HG03460 (cell line): ENCODE results near the gene TDRD10.

ENCODE experiments used
- ATAC-seq: cut with Tn5 transposase; IDR thresholded peaks from one replicate; pipeline ENCODE4 v1.9.1; 2021; ENCODE audit not compliant: unreplicated experiment

Gene TDRD10

GRCh38 chr1:154552036-154552435 lies 50.0 kb downstream of the TDRD10 start:
- ATAC-seq = no peak

DNA sequence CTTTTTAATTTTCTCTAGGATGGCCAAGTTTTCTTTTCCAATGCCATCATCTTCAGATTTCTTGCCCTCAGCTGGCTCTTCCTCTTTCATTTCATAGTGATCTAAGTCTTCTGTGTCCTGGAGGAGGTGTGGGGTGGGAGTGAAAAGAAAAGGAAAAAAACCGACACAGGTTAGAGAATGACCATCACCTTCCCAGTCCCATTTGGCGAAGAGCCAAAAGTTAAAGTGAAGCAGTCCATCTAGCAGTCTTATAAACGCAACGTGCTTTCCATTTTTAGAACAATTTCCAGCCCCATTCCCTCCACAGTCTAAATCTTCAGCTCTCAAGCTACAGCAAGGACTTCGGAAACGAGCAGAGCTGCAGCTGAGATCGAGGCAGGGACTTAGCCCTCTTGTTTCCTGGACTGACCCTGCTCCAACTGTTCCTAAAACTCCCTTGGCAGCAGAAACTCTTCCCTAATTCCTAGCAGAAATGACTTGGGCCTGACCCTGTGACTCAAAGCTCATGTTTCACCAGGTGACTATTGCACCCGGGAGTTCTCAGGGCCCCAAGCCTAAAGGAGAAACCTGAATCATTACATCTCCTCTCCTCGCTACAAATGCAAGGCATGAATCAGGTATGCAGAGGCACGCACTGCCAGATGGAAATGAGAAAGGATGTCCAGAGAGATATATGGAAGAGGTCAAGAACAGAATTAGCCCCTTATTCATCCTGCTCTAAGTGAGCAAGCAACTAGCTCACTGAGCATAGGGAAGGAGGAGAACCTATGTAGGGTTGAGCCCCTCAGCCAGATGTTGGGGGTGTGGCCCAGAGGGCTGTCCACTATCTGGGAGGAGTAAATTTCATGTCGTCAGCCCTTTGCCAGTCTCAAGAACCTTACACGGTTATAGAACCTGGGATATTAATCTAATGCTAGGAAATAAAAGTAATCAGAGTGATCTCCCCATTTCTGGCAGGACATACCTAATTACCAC lies 51.3 kb downstream of the TDRD10 start:
- ATAC-seq = no peak

DNA sequence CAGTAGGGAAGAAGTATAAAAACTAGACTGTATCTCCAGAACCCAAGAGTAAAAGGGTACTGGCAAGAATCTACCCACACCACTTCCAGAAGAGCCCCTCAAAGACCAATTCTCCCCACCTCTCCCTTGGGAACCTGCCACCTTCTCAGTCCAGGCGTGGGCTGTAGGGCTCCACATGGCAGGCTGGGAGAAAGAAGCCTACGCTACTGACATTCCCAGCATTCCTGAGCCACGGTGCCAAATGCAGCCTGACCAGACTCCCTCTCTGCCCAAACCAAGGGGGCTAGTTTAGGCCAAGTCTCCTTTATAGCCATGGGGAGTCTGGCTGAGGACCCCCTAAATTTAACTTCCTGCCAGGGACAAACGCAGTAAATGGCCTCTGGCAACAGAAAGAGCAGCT lies 54.4 kb downstream of the TDRD10 start:
- no peak for ATAC-seq

DNA sequence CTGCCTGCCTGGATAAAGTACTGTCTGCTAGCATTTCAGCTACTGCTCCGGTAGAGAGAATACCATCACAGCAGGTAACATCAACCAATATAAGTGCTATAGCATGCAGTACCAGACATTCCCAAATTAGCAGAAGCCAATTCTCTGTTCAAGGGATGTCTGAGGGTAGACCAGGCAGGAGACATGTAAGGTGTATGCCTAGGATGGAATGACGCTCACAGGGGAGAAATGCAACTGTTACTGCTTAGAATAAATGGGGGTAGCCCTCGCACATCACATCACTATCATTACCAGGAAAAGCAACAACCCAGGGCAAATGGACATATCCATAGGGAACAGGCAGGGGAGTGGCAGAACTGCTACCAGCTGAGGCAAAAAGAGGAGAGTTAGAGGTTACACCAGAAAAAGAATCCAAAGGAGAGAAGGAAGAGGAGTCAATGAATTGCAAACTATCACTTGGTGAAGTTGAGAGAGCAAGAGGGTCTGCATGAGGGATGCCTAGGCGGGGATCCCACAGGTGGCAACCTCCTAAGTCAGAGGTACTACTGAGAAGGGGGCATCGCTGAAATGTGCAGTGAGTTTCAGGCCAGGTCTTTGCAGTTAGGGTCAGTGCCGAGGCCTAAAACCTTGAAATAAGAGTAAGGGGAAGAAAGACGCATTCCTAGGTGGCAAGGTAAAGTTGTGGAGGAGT lies 55.4 kb downstream of the TDRD10 start:
- ATAC-seq = no peak

DNA sequence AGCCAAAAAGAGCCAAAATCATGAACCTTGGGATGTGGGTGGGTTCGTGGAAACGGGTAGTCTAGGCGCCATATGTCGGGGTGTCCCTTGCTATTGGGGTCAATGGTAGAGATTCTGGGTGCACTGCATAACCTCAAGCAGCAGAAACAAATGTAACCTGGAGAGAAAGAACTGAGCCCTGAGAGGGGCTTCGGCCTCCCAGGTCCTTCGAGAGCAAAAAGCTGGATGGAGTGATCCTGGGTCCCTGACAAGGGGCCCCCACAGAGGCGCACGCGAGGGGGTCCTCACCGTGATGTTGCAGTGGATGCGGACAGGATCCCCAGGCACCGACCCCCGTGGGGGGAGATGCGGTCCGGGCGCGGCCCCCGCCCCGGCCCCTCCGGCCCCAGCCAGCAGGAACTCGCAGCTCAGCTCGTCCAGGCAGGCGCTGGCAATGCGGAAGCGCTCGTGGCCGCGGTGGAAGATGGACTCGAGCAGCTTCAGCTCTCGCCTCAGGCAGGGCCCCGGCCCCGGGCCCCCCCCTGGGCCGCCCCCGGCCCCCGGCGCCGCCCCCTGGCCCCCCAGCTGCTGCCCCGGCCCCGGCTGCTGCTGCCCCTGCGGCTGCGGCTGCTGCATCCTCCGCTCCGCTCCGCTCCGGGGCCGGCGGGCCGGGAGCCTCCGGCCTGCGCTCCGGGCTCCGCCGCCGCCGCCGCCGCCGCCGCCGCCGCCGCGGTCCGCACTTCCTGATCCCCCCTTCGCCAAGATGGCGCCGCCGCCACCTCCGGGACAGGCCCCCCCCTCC lies 56.1 kb downstream of the TDRD10 start, which contains the start of gene UBE2Q1:
Gene UBE2Q1 (minus strand): TSS at position 724 of the 781 bp plus-strand sequence. CDS start 109 bp downstream, at position 615.
- peak; percentile 14 for ATAC-seq

DNA sequence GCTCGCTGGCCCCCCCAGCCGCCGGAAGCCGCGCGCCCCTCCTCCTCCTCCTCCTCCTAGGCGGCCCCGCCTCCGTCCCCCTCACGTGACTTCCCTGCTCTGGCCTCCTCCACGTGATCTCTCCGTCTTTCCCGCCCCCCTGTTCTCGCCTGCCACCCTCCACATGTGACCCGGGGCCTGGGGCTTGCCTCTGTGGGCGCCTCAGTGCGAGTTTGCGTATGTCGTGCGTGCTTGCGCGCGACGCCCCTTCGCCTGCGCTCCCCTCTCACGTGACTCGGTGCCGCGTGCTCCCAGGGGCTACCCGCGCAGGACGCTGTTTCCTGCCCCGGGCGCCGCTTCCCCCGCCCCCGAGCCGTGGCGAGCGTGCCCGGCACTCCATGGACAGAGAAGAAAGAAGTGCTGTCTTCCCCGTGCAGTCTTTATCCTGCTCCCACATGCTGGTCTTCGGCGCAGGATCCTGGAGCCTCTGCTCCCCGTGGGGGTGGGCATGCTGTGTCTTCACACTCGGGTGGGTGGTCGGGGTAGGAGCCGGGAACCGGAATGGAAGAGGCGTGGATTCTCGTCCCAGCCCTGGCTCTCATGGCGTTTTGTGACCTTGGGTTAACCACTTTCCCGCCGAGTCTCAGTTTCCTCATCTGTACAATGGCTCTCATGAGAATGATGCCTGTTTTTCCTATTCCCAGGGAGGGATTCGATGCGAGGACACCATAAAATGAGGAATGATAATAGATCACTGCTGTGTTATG lies 56.9 kb downstream of the TDRD10 start:
- ATAC-seq = peak; percentile 79

GRCh38 chr1:154559466-154560044 lies 57.5 kb downstream of the TDRD10 start:
- ATAC-seq = no peak

DNA sequence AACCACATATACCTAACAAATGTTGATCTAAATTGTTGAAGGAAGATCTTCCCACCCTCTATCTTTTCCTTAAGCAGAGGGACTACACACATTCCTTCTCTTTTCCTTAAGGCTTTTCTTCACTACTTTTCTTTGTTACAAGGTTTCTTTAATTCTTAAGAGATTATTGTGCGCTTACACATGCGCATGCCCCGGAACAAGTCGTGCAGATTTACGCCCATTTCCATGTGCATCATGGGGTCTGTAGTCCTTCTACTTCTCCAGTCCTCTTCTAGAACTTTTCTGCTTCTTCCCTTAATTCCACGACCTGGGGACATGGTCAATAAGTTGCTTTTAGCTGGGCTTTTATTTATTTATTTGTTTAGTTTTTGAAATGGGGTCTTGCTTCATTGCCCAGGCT lies 63.9 kb downstream of the TDRD10 start:
- ATAC-seq = no peak

DNA sequence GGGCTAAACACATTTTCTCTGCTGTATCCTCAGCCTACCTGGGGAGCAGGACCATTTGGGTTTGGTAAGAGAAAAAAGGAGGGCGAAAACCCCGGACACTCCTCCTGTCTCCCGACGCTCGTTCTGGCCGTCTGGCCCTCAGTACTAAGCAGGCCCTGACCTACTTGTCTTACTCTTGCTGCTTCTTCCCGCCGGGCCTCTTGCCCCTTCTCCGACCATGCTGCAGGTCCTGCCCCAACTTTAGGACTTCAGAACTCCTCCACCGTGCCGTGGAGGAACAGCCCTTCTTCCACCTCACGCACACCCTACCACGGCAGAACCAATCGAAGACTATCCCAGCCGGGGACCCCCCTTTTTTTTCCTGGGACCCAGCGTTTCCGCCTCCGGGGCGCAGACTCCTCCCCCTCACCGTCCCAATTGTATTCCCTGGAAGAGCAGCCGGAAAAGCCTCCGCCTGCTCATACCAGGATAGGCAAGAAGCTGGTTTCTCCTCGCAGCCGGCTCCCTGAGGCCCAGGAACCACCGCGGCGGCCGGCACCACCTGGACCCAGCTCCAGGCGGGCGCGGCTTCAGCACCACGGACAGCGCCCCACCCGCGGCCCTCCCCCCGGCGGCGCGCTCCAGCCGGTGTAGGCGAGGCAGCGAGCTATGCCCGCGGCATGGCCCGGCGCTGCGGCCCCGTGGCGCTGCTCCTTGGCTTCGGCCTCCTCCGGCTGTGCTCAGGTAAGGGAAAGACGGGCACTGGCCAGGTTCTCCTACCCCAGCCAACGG lies 65.6 kb downstream of the TDRD10 start, which contains the start of gene CHRNB2:
Gene CHRNB2 (plus strand): TSS at position 393 of the 771 bp plus-strand sequence. CDS start 267 bp downstream, at position 660.
- no peak for ATAC-seq

GRCh38 chr1:154568157-154568815 lies 66.3 kb downstream of the TDRD10 start:
- ATAC-seq = no peak

GRCh38 chr1:154571244-154571963 lies 69.4 kb downstream of the TDRD10 start:
- no peak for ATAC-seq

- no peak for ATAC-seq
Observed at GRCh38 chr1:154571964-154572288, 69.9 kb downstream of the TDRD10 start.

DNA sequence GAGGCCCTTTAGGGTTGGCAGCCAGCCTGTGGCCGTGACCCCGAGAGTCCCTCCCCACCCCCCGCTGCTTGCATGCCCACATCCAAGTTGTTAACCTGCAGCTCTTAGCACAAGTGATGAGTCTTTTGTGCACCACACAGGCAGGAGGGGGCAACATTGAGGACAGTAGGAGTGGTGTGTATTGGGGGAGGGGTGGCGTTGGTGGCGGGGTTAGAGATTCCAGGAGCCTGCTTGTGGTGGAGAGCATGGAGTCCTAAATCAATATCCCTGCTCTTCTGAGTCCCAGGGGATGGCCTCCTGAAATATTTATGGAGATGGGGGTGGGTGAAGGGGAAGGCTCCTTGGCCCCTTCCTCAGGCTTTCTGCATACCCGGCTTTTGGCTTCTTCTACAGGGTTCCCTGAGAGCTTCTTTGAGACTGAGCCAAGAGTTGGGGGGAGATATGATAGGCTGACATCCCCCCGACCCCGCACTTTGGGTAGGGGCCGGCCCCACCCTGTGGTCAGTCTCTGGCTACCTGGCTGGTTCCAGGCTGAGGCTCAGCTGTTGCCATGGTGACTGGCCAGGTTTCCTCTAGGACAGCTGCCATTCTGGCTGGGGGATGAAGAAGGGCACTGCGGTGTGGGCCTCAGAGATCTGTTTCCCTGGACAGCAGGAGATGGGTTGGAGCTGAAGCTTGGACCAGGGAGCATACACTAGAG lies 70.6 kb downstream of the TDRD10 start:
- no peak for ATAC-seq

- ATAC-seq = no peak
Observed at GRCh38 chr1:154573168-154573510, 71.1 kb downstream of the TDRD10 start.

DNA sequence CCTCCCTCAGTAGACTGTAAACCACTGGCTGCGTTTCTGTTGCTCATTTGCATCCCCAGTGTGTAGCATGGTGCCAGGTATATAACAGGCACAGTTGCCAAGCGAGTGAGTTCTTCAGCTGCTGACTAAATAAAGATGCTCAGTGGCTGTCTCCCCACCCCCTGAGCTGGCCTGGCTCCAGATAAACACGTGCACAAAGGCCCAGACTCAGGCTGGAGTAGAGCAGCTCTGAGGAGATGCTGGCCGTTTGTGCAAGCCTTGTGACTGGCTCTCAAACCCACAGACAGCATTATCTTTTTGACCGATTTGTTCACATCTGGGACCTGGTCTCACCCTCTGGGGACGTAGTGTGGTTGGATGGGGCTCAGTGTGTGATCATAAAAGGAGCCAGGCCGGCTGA lies 72.7 kb downstream of the TDRD10 start:
- ATAC-seq = no peak

DNA sequence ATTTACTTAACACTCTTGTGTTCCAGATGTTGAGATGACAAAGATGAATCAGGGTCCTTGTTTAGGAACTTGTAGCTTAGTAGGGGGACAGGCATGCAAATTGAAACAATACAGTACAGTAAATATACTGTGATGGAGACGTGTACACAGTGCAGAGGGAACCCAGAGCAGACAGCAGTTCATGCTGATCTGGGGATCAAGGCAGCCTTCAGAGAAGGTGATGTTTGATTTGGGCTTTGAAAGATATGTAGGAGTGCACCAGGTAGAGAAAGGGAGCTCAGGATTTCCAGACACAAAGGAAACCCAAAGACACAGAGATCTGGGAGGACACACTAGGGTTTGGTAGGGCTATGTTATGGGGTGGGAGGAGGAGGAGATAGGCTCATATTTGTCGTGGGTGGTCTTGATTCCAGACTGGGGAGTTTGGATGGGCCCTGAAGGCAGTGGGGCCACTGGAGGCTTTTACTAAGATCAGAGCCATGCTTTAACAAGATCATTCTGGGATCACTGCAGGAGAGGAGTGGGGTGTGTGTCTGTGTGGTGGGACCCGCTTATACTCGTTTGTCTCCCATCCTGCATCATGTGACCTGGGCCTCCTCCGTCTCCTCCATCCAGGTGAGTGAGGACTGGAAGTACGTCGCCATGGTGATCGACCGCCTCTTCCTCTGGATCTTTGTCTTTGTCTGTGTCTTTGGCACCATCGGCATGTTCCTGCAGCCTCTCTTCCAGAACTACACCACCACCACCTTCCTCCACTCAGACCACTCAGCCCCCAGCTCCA lies 73.3 kb downstream of the TDRD10 start:
- ATAC-seq = no peak
